DOHH2 (cell line): ENCODE measurements around the gene CDC123.
"Not testable (repeated sequence)": the region's sequence is repeated elsewhere in the genome, so short reads cannot be mapped to it uniquely, and the experiment has no call there.

ENCODE experiments used
- H3F3A ChIP-seq: fragments of 200-600 bp; sonication (generic), shearing (Covaris generic); 2 replicates; pipeline ENCODE4 v1.6.0; 2016; ENCODE audit warnings: antibody characterized with exemption, mild to moderate bottlenecking; ENCODE audit not compliant: control insufficient read depth, insufficient read depth
- H3K27ac ChIP-seq: fragments of 200-600 bp; sonication (generic); 2 replicates; pipeline ENCODE4 v1.5.1; 2014; ENCODE audit warnings: low read depth, mild to moderate bottlenecking, low read length, moderate library complexity
- H3K27me3 ChIP-seq: fragments of 200-600 bp; sonication (generic); 2 replicates; pipeline ENCODE4 v1.6.1; 2014; ENCODE audit warnings: mild to moderate bottlenecking, low read length, mixed read lengths; ENCODE audit not compliant: control insufficient read depth
- H3K36me3 ChIP-seq: fragments of 200-600 bp; sonication (generic); 2 replicates; pipeline ENCODE4 v1.6.1; 2014; ENCODE audit warnings: mild to moderate bottlenecking, low read length, moderate library complexity, mixed read lengths; ENCODE audit not compliant: control insufficient read depth
- H3K4me1 ChIP-seq: fragments of 200-600 bp; sonication (generic); 2 replicates; pipeline ENCODE4 v1.6.1; 2014; ENCODE audit warnings: mild to moderate bottlenecking, low read length, mixed read lengths; ENCODE audit not compliant: control insufficient read depth
- H3K4me2 ChIP-seq: fragments of 200-600 bp; sonication (generic); 2 replicates; pipeline ENCODE4 v1.6.0; 2014; ENCODE audit warnings: mild to moderate bottlenecking, low read length, moderate library complexity
- H3K4me3 ChIP-seq: fragments of 200-600 bp; sonication (generic); 2 replicates; pipeline ENCODE4 v1.5.1; 2014; ENCODE audit warnings: mild to moderate bottlenecking, low read length, mixed read lengths
- H3K79me2 ChIP-seq: fragments of 200-600 bp; sonication (generic); 2 replicates; pipeline ENCODE4 v1.6.1; 2014; ENCODE audit warnings: mild to moderate bottlenecking, low read length, mixed read lengths; ENCODE audit not compliant: control insufficient read depth
- H3K9me2 ChIP-seq: fragments of 200-600 bp; sonication (generic); replicated peaks from 2 replicates; pipeline ENCODE4 v1.6.1; 2014; ENCODE audit warnings: mild to moderate bottlenecking, low read length, mixed read lengths; ENCODE audit not compliant: control insufficient read depth
- H3K9me3 ChIP-seq: fragments of 200-600 bp; sonication (generic); 2 replicates; pipeline ENCODE4 v1.6.1; 2014; ENCODE audit warnings: antibody characterized with exemption, low read length, mixed read lengths; ENCODE audit not compliant: control insufficient read depth, insufficient read depth
- H4K20me1 ChIP-seq: fragments of 200-600 bp; sonication (generic); 2 replicates; pipeline ENCODE4 v1.6.0; 2014; ENCODE audit warnings: low read depth, mild to moderate bottlenecking, antibody characterized with exemption, low read length, moderate library complexity; ENCODE audit not compliant: control insufficient read depth, insufficient read depth
- CTCF ChIP-seq: fragments of 200-600 bp; sonication (generic); IDR thresholded peaks from one replicate; pipeline ENCODE4 v1.5.1; 2014; ENCODE audit warnings: antibody characterized with exemption, mild to moderate bottlenecking, low read depth, low read length; ENCODE audit not compliant: poor library complexity, severe bottlenecking
- EZH2phosphoT487 ChIP-seq: fragments of 200-600 bp; sonication (generic); IDR thresholded peaks from 2 replicates; pipeline ENCODE4 v1.6.1; 2017; ENCODE audit warnings: borderline replicate concordance, mild to moderate bottlenecking, antibody characterized with exemption, low read length, moderate library complexity, mixed read lengths

CDC123 gene

DNA sequence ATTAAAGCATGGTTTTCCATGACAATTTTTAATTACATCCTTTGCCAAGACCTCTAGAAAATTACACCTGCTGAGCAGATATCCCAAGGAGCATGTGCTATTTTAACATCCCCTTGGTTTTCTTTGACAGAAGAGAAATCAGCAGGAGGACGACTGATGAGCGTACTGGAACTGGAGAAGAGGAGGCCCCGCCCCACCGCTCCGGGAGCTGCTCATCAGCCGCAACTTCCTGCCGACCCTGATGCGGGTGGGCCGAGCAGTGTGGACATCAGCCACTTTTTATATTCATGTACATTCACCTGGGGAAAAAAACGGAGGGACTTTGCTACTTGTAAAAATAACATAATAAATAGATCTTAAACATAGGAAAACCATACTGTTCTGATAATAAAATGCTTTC is 54.2 kb downstream of the CDC123 start:
- Histone ChIP-seq H3K27ac (no peak overlapping the region), H3K9me2 (no peaks in the 10 kb centered on the region), H3K27me3 (no peaks in the 10 kb centered on the region), H3K4me2 (no peak overlapping the region), H4K20me1 (no peaks in the 10 kb centered on the region), H3F3A (peaks cover 13% of the 10 kb centered on the region), H3K4me1 (no peaks in the 10 kb centered on the region), H3K4me3 (no peak overlapping the region), H3K9me3 (no peaks in the 10 kb centered on the region), H3K79me2 (no peaks in the 10 kb centered on the region), H3K36me3 (peaks cover 48% of the 10 kb centered on the region)
- no peak for TF ChIP-seq CTCF
- TF ChIP-seq EZH2phosphoT487, result no peak

DNA sequence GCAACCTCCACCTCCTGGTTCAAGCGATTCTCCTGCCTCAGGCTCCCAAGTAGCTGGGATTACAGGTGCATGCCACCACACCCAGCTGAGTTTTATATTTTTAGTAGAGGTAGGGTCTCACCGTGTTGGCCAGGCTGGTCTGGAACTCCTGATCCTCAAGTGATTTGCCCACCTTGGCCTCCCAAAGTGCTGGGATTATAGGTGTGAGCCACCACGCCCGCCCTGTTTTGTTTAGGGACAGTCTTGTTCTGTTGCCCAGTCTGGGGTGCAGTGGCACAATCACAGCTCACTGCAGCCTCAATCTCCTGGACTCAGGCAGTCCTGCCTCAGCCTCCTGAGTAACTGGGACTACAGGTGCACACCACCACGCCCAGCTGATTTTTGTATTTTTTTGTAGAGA is 54.7 kb downstream of the CDC123 start:
- H3K36me3 ChIP-seq, result peaks cover 43% of the 10 kb centered on the region
- not testable (repeated sequence) for H3K4me1 ChIP-seq, H4K20me1 ChIP-seq, H3K27me3 ChIP-seq, H3K4me2 ChIP-seq, H3K9me2 ChIP-seq, H3K9me3 ChIP-seq, H3K27ac ChIP-seq, H3K4me3 ChIP-seq, H3K79me2 ChIP-seq
- H3F3A ChIP-seq, result peaks cover 13% of the 10 kb centered on the region

- H3K36me3 ChIP-seq, result peaks cover 34% of the 10 kb centered on the region
- no peak overlapping the region for H3K4me3 ChIP-seq
- H3K27me3 ChIP-seq, result no peaks in the 10 kb centered on the region
- H3F3A ChIP-seq, result peaks cover 13% of the 10 kb centered on the region
- H3K4me1 ChIP-seq, result no peaks in the 10 kb centered on the region
- H3K79me2 ChIP-seq, result no peaks in the 10 kb centered on the region
- H3K4me2 ChIP-seq, result no peak overlapping the region
- no peak for TF ChIP-seq EZH2phosphoT487
- no peak for TF ChIP-seq CTCF
- H3K9me3 ChIP-seq, result no peaks in the 10 kb centered on the region
- no peaks in the 10 kb centered on the region for H3K9me2 ChIP-seq
- H4K20me1 ChIP-seq, result no peaks in the 10 kb centered on the region
- H3K27ac ChIP-seq, result no peak overlapping the region
These were observed 55.6 kb downstream of the CDC123 start for GRCh38 chr10:12251581-12251980.

DNA sequence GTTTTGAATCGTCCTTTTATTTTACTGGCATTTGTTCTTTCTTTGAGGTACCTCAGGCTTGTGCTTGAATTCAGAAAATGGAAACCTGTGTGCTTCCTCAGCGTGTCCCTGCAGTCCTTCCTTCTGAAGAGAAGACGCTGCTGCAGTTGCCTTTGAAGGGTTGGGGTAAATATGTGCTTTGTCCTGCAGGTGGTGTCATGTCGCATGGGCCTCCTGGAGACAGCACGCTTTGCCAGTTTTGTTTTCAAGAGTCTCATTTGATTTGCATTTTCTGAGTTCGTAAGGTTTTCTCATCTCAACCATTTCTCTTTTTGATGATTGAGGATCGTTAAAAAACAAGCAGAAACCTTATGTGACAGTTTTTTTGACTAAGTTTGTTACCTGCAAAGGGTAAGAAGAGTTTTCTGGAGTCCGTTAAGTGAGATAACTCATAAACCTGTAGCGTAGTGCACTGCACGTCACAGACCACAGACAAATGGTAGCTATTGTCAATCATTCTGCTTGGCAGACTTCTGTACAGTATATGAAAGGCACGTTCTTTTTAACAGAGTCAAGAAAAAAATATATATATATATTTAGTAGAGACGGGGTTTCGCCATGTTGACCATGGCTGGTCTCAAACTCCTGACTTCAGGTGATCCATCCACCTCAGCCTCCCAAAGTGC is 57.0 kb downstream of the CDC123 start:
- Histone ChIP-seq H3K4me2 (no peak overlapping the region), H3K27me3 (no peaks in the 10 kb centered on the region), H3K36me3 (peaks cover 21% of the 10 kb centered on the region), H3K4me3 (no peak overlapping the region), H3K4me1 (no peaks in the 10 kb centered on the region), H3K27ac (no peak overlapping the region), H3K9me3 (no peaks in the 10 kb centered on the region), H3K79me2 (no peaks in the 10 kb centered on the region), H4K20me1 (no peaks in the 10 kb centered on the region), H3F3A (peaks cover 13% of the 10 kb centered on the region), H3K9me2 (no peaks in the 10 kb centered on the region)
- peak; percentile 65 for TF ChIP-seq CTCF
- TF ChIP-seq EZH2phosphoT487, result no peak
